H1 (cell line): ENCODE results near the gene TMTC4. TPM values are rescaled to one million over a fixed set of nuclear protein-coding genes. Genes with fewer than 3 reads are reported as not detected.

Experiments used
- CTCF ChIA-PET: fragments of 300-600 bp; sonication (Branson Sonifier 250); formaldehyde crosslinking; loops from one replicate; lab custom pipeline; 2021; ENCODE audit not compliant: partially characterized antibody; lab: Charles Lee
- POLR2A ChIA-PET: fragments of 300-600 bp; sonication (Branson Sonifier 250); formaldehyde crosslinking; loops from one replicate; lab custom pipeline; 2021; ENCODE audit warnings: inconsistent platforms; ENCODE audit not compliant: partially characterized antibody; lab: Charles Lee
- DNase-seq, 2 experiments: peaks; one replicate each; pipeline versions ENCODE4 v3.0.0 to v3.0.0-alpha.2; 2010 to 2022; ENCODE audit warnings: low spot score in 2 of 2, low read depth in 1 of 2, mixed read lengths in 1 of 2
- FAIRE-seq: peaks from 2 replicates; lab custom pipeline; 2011; peaks lifted over from hg19 to GRCh38; lab: Jason Lieb, UNC
- H2AFZ ChIP-seq: 2 replicates; pipeline ENCODE4 v1.8.1; 2012; ENCODE audit warnings: low read length, inconsistent platforms
- H2AK5ac ChIP-seq: 2 replicates; pipeline ENCODE4 v1.6.1; 2013; ENCODE audit warnings: low read depth, low read length
- H2BK120ac ChIP-seq: replicated peaks from 2 replicates; pipeline ENCODE3; 2013; ENCODE audit warnings: low read depth, low read length, inconsistent platforms
- H2BK12ac ChIP-seq: 2 replicates; pipeline ENCODE4 v1.6.1; 2013; ENCODE audit warnings: low read depth, low read length
- H2BK15ac ChIP-seq: 2 replicates; pipeline ENCODE4 v1.6.1; 2013; ENCODE audit warnings: low read length
- H2BK20ac ChIP-seq: 2 replicates; pipeline ENCODE4 v1.6.1; 2013; ENCODE audit warnings: low read length
- H2BK5ac ChIP-seq: 2 replicates; pipeline ENCODE4 v1.6.1; 2013; ENCODE audit warnings: low read depth, low read length
- H3K14ac ChIP-seq: 2 replicates; pipeline ENCODE4 v1.6.1; 2013; ENCODE audit warnings: inconsistent platforms; ENCODE audit not compliant: insufficient read length
- H3K18ac ChIP-seq: 2 replicates; pipeline ENCODE4 v1.6.1; 2013; ENCODE audit warnings: low read length; ENCODE audit errors: extremely low read depth
- H3K23ac ChIP-seq: 2 replicates; pipeline ENCODE4 v1.6.1; 2013; ENCODE audit warnings: inconsistent platforms; ENCODE audit not compliant: insufficient read length
- H3K23me2 ChIP-seq: 2 replicates; pipeline ENCODE4 v1.6.1; 2013; ENCODE audit warnings: low read depth, low read length
- H3K27ac ChIP-seq: 2 replicates; pipeline ENCODE4 v1.6.1; 2011; ENCODE audit warnings: low read depth, low read length, inconsistent platforms
- H3K27me3 ChIP-seq, 4 experiments: replicated peaks in 1 of 4; 1 replicate in 1 of 4; 2 replicates in 3 of 4; pipeline versions ENCODE4 v1.6.1 to v1.8.1; 2011 to 2013; ENCODE audit warnings: low read length in 3 of 4, mild to moderate bottlenecking in 3 of 4, inconsistent platforms in 2 of 4, mixed read lengths in 2 of 4, moderate library complexity in 1 of 4; ENCODE audit not compliant: control insufficient read depth in 3 of 4, insufficient read depth in 3 of 4; ENCODE audit errors: extremely low read depth in 1 of 4
- H3K36me3 ChIP-seq, 4 experiments: 2 replicates each; pipeline versions ENCODE4 v1.6.1 to v1.8.1; 2011 to 2013; ENCODE audit warnings: mild to moderate bottlenecking in 4 of 4, low read length in 3 of 4, moderate library complexity in 2 of 4, control low read depth in 1 of 4, inconsistent platforms in 1 of 4; ENCODE audit not compliant: insufficient read depth in 4 of 4, control insufficient read depth in 2 of 4
- H3K4ac ChIP-seq: replicated peaks from 2 replicates; pipeline ENCODE3; 2013; ENCODE audit warnings: low read length, low read depth, mixed read lengths, inconsistent platforms; ENCODE audit not compliant: insufficient read length
- H3K4me1 ChIP-seq, 4 experiments: replicated peaks in 1 of 4; 1 replicate in 1 of 4; 2 replicates in 3 of 4; pipeline versions ENCODE4 v1.6.1 to v1.8.1; 2011 to 2013; ENCODE audit warnings: low read length in 3 of 4, inconsistent platforms in 2 of 4, mixed read lengths in 1 of 4; ENCODE audit not compliant: insufficient read depth in 4 of 4, control insufficient read depth in 3 of 4
- H3K4me2 ChIP-seq, 2 experiments: 2 replicates each; pipeline versions ENCODE4 v1.6.1 to v1.8.1; 2011 to 2013; ENCODE audit warnings: low read depth in 2 of 2, low read length in 2 of 2, control low read depth in 1 of 2, inconsistent platforms in 1 of 2, mild to moderate bottlenecking in 1 of 2; ENCODE audit not compliant: insufficient read depth in 1 of 2
- H3K4me3 ChIP-seq, 4 experiments: fragments of 200-600, 300-600 bp in 1 of 4; sonication (generic), shearing (Covaris generic), sonication (Bioruptor Twin) in 1 of 4; 2 replicates each; pipeline versions ENCODE4 v1.5.1 to v1.8.1; 2011 to 2016; ENCODE audit warnings: low read length in 4 of 4, low read depth in 3 of 4, control low read depth in 2 of 4, inconsistent platforms in 2 of 4, mild to moderate bottlenecking in 2 of 4, mixed read lengths in 1 of 4, moderate library complexity in 1 of 4; ENCODE audit not compliant: insufficient read depth in 2 of 4; ENCODE audit errors: extremely low read depth in 1 of 4
- H3K56ac ChIP-seq: replicated peaks from 2 replicates; pipeline ENCODE3; 2013; ENCODE audit warnings: low read depth, mild to moderate bottlenecking, mixed read lengths, low read length, inconsistent platforms; ENCODE audit not compliant: insufficient read length
- H3K79me1 ChIP-seq: 2 replicates; pipeline ENCODE4 v1.6.1; 2013; ENCODE audit warnings: low read depth, low read length, control low read depth
- H3K79me2 ChIP-seq, 2 experiments: 2 replicates each; pipeline versions ENCODE4 v1.6.1 to v1.8.1; 2012 to 2013; ENCODE audit warnings: low read length in 2 of 2, mild to moderate bottlenecking in 2 of 2, inconsistent platforms in 1 of 2; ENCODE audit not compliant: insufficient read depth in 2 of 2, control insufficient read depth in 1 of 2
- H3K9ac ChIP-seq, 4 experiments: replicated peaks in 1 of 4; 1 replicate in 1 of 4; 2 replicates in 3 of 4; pipeline versions ENCODE4 v1.6.1 to v1.8.1; 2011 to 2013; ENCODE audit warnings: low read depth in 3 of 4, low read length in 3 of 4, control low read depth in 2 of 4, mild to moderate bottlenecking in 2 of 4, moderate library complexity in 2 of 4, inconsistent platforms in 1 of 4; ENCODE audit errors: extremely low read depth in 1 of 4
- H3K9me3 ChIP-seq, 2 experiments: 2 replicates each; pipeline versions ENCODE4 v1.6.1 to v1.8.1; 2012 to 2013; ENCODE audit warnings: mild to moderate bottlenecking in 2 of 2, moderate library complexity in 2 of 2, control low read depth in 1 of 2, inconsistent platforms in 1 of 2, low read depth in 1 of 2, low read length in 1 of 2, mixed read lengths in 1 of 2; ENCODE audit not compliant: insufficient read depth in 2 of 2
- H4K20me1 ChIP-seq, 2 experiments: replicated peaks in 1 of 2; 2 replicates each; pipeline versions ENCODE3 to v1.8.1; 2011 to 2013; ENCODE audit warnings: inconsistent platforms in 2 of 2, low read length in 2 of 2, mild to moderate bottlenecking in 1 of 2; ENCODE audit not compliant: insufficient read depth in 2 of 2, control insufficient read depth in 1 of 2
- H4K5ac ChIP-seq: 2 replicates; pipeline ENCODE4 v1.6.1; 2013; ENCODE audit warnings: low read length, low read depth, mixed read lengths, inconsistent platforms; ENCODE audit not compliant: insufficient read length
- H4K8ac ChIP-seq: 2 replicates; pipeline ENCODE4 v1.8.0; 2013; ENCODE audit warnings: mild to moderate bottlenecking, moderate library complexity, low read length, inconsistent platforms; ENCODE audit not compliant: insufficient read depth; ENCODE audit errors: extremely low read depth
- H4K91ac ChIP-seq: replicated peaks from 2 replicates; pipeline ENCODE3; 2013; ENCODE audit warnings: low read length, mixed read lengths, inconsistent platforms; ENCODE audit not compliant: insufficient read length
- ASH2L ChIP-seq: fragments of 200-600, 300-600 bp; sonication (generic); IDR thresholded peaks from one replicate; pipeline ENCODE4 v1.7.1; 2017; ENCODE audit warnings: low read length
- CHD1 ChIP-seq: IDR thresholded peaks from 2 replicates; pipeline ENCODE4 v1.6.1; 2012; ENCODE audit warnings: low read depth, low read length, improper control_type of control experiment
- CREB1 ChIP-seq: IDR thresholded peaks from 2 replicates; pipeline ENCODE4 v1.6.1; 2012; ENCODE audit warnings: inconsistent platforms
- EZH2 ChIP-seq: fragments of 200-600 bp; sonication (generic); IDR thresholded peaks from 2 replicates; pipeline ENCODE4 v1.7.1; 2012; ENCODE audit warnings: low read depth, mild to moderate bottlenecking, moderate library complexity, low read length, inconsistent platforms; ENCODE audit not compliant: severe bottlenecking
- JUND ChIP-seq: IDR thresholded peaks from 2 replicates; pipeline ENCODE4 v1.6.1; 2011; ENCODE audit warnings: mild to moderate bottlenecking, improper control_type of control experiment, low read length
- POU5F1 ChIP-seq: IDR thresholded peaks from 2 replicates; pipeline ENCODE4 v1.6.1; 2011; ENCODE audit warnings: low read depth, mild to moderate bottlenecking, low read length, moderate library complexity
- RBBP5 ChIP-seq: IDR thresholded peaks from 2 replicates; pipeline ENCODE4 v1.7.1; 2012; ENCODE audit warnings: low read depth, mild to moderate bottlenecking, inconsistent platforms, low read length, moderate library complexity, borderline replicate concordance
- RFX5 ChIP-seq: IDR thresholded peaks from 2 replicates; pipeline ENCODE4 v1.6.1; 2011; ENCODE audit warnings: low read depth, low read length, improper control_type of control experiment, borderline replicate concordance
- SAP30 ChIP-seq: fragments of 300-600 bp; sonication (generic); IDR thresholded peaks from 2 replicates; pipeline ENCODE4 v1.7.1; 2012; ENCODE audit warnings: low read length, moderate library complexity, mild to moderate bottlenecking, inconsistent platforms; ENCODE audit not compliant: insufficient read depth, insufficient replicate concordance
- SRF ChIP-seq: IDR thresholded peaks from 2 replicates; pipeline ENCODE4 v1.6.1; 2011; ENCODE audit warnings: mild to moderate bottlenecking, low read depth, low read length, moderate library complexity
- SUZ12 ChIP-seq: fragments of 200-600 bp; sonication (generic); IDR thresholded peaks from 2 replicates; pipeline ENCODE4 v1.6.1; 2012; ENCODE audit warnings: mild to moderate bottlenecking, inconsistent platforms, low read length, moderate library complexity, mixed read lengths
- TCF12 ChIP-seq: IDR thresholded peaks from 2 replicates; pipeline ENCODE4 v1.6.1; 2011; ENCODE audit warnings: low read depth, mild to moderate bottlenecking, low read length
- WGBS, 2 experiments: shearing (Covaris generic) in 1 of 2; methylation state at CpG; one replicate each; pipeline versions ENCODE4 v1.1.6 to v1.1.7; 2013 to 2015; ENCODE audit warnings: low lambda C conversion rate in 2 of 2, mixed read lengths in 2 of 2, inconsistent platforms in 1 of 2, low coverage in 1 of 2, missing lambda C conversion rate in 1 of 2; ENCODE audit not compliant: insufficient replicate concordance in 2 of 2, insufficient coverage in 1 of 2, insufficient read length in 1 of 2; ENCODE audit errors: extremely low coverage in 1 of 2, missing lambda C conversion rate in 1 of 2; 5-methylcytosine and 5-hydroxymethylcytosine counted together
- polyA plus RNA-seq, 7 experiments: library from polyadenylated mRNA; depleted of rRNA in 3 of 7; stranded (reverse) in 5 of 7; unstranded in 2 of 7; fragments of >200 nt in 5 of 7; fragments of 200-250 nt in 2 of 7; gene quantifications; 1 replicate in 5 of 7; 2 replicates in 1 of 7; 4 replicates in 1 of 7; pipeline versions ENCODE4 v1.2.1 to v1.2.3, GENCODE V29; 2011 to 2013; ENCODE audit warnings: missing spikeins in 2 of 7, mixed read lengths in 2 of 7
- total RNA-seq: library from RNA; stranded (reverse); fragmentation: NEBNext Ultra II Directional; extraction: Animal tissue kit (Norgen Biotek cat#: 25700); gene quantifications from 2 replicates; pipeline ENCODE4 v1.2.1, GENCODE V29; 2021
- TF ChIP-seq, protein P1 (sequence below), 3 experiments: IDR thresholded peaks; 1 replicate in 2 of 3; 2 replicates in 1 of 3; pipeline versions ENCODE4 v1.5.1 to v1.6.1; 2011; ENCODE audit warnings: low read length in 3 of 3, mild to moderate bottlenecking in 3 of 3, inconsistent platforms in 2 of 3, low read depth in 1 of 3, moderate library complexity in 1 of 3; ENCODE audit not compliant: insufficient read depth in 1 of 3; ENCODE audit errors: control extremely low read depth in 1 of 3

Gene TMTC4
- total and polyA plus RNA-seq, 2 of the 8 experiments (the other 6 are each of a cell fraction or from before 2014, with no cell fraction given) = 26.3 to 42.6 TPM

DNA sequence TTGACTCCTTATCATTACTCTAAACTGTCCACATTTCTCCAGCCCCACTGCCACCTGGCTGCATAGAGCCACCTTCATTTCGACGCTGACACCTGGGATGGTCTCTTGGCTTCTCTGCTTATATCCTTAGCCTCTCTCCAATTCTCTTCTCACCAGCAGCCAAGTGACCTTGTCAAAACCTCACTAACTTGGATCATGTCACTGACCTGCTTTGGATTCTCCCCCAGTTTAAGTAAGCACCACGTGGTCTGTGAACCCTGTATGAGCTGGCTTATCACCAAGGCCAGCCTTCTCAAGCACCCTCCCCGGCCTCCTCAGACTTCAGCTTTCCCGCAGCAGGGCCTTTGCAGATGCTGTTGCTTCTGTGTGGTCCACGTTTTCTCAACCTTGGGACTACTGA lies 73.7 kb downstream of the TMTC4 start:
- Histone ChIP-seq H3K23me2 (no peaks in the 10 kb centered on the region), H3K4me3 (no peak overlapping the region), H4K91ac (no peak overlapping the region), H3K79me2 (no peaks in the 10 kb centered on the region), H3K4me1 (no peaks in the 10 kb centered on the region), H3K9me3 (no peaks in the 10 kb centered on the region), H2AK5ac (0 out of 2 replicates have a peak overlapping the region, but pooled peaks have one; percentile 39), H2BK120ac (no peak overlapping the region), H4K20me1 (no peaks in the 10 kb centered on the region), H2BK5ac (no peak overlapping the region), H4K8ac (no peak overlapping the region), H2AFZ (no peak overlapping the region), H4K5ac (no peak overlapping the region), H3K79me1 (no peaks in the 10 kb centered on the region), H3K56ac (no peak overlapping the region), H3K23ac (no peak overlapping the region), H3K27me3 (no peaks in the 10 kb centered on the region), H3K14ac (no peak overlapping the region), H3K9ac (no peak overlapping the region), H3K27ac (no peak overlapping the region), H2BK15ac (no peak overlapping the region), H3K36me3 (no peaks in the 10 kb centered on the region), H3K4ac (no peak overlapping the region), H2BK20ac (no peak overlapping the region), H3K18ac (no peak overlapping the region; the same call in 1 of the 2 replicates), H2BK12ac (no peak overlapping the region), H3K4me2 (no peak overlapping the region)
- FAIRE-seq (no peak), DNase-seq (no peak)
- CTCF ChIA-PET = interaction anchor here (0.6 to 1.1 kb wide), 3 partner anchors 13 to 58 kb away, joined by 3 read pairs; no protein-coding TSS in a partner anchor
- POLR2A ChIA-PET = no interaction called here
- TF ChIP-seq RBBP5 (no peak), SUZ12 (no peak), SAP30 (no peak), CHD1 (no peak), CREB1 (no peak), JUND (no peak), SRF (no peak), EZH2 (no peak), ASH2L (no peak), POU5F1 (no peak), RFX5 (no peak), TCF12 (no peak)
- TF ChIP-seq, protein P1, sequence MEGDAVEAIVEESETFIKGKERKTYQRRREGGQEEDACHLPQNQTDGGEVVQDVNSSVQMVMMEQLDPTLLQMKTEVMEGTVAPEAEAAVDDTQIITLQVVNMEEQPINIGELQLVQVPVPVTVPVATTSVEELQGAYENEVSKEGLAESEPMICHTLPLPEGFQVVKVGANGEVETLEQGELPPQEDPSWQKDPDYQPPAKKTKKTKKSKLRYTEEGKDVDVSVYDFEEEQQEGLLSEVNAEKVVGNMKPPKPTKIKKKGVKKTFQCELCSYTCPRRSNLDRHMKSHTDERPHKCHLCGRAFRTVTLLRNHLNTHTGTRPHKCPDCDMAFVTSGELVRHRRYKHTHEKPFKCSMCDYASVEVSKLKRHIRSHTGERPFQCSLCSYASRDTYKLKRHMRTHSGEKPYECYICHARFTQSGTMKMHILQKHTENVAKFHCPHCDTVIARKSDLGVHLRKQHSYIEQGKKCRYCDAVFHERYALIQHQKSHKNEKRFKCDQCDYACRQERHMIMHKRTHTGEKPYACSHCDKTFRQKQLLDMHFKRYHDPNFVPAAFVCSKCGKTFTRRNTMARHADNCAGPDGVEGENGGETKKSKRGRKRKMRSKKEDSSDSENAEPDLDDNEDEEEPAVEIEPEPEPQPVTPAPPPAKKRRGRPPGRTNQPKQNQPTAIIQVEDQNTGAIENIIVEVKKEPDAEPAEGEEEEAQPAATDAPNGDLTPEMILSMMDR (IDR thresholded peaks at IDR 0.05; ENCODE audit: control extremely low read depth in 1 of 3, insufficient read depth in 1 of 3, low read depth in 1 of 3, low read length in 3 of 3) = no peak
- 78% methylated on average over 6 of the region's 6 CpGs; no CpG with 5 or more reads in 1 of the 2 experiments for WGBS, 2 experiments
